Activated naive CD4-positive, alpha-beta T cell treated with anti-CD3 and anti-CD28 coated beads, Interleukin-2, amount 10 ng/mL, durations not matched to agents 7 days and 5 days (primary cell): ENCODE measurements around the gene ATOSB.
"Not testable (repeated sequence)": the region's sequence is repeated elsewhere in the genome, so short reads cannot be mapped to it uniquely, and the experiment has no call there.

Experiments
- CTCF ChIA-PET: fragments of 350-600 bp; sonication (Branson Sonifier 250); formaldehyde crosslinking; loops from one replicate; lab custom pipeline; 2021; ENCODE audit warnings: antibody characterized with exemption; lab: Charles Lee
- DNase-seq: peaks from one replicate; pipeline ENCODE4 v3.0.0-alpha.2; 2020
- H3K27ac Mint-ChIP-seq: one replicate; pipeline ENCODE4 v1.8.0; 2021; ENCODE audit warnings: mild to moderate bottlenecking, moderate library complexity, mixed read lengths
- H3K27me3 Mint-ChIP-seq: one replicate; pipeline ENCODE4 v1.8.0; 2021; ENCODE audit warnings: mild to moderate bottlenecking, mixed read lengths
- H3K36me3 Mint-ChIP-seq: one replicate; pipeline ENCODE4 v1.8.0; 2021; ENCODE audit warnings: mixed read lengths
- H3K4me1 Mint-ChIP-seq: one replicate; pipeline ENCODE4 v1.8.0; 2021; ENCODE audit warnings: mixed read lengths
- H3K4me3 Mint-ChIP-seq: one replicate; pipeline ENCODE4 v1.8.0; 2021; ENCODE audit warnings: mild to moderate bottlenecking, moderate library complexity, mixed read lengths
- H3K9me3 Mint-ChIP-seq: one replicate; pipeline ENCODE4 v1.8.0; 2021; ENCODE audit warnings: mixed read lengths

The ATOSB gene, protein sequence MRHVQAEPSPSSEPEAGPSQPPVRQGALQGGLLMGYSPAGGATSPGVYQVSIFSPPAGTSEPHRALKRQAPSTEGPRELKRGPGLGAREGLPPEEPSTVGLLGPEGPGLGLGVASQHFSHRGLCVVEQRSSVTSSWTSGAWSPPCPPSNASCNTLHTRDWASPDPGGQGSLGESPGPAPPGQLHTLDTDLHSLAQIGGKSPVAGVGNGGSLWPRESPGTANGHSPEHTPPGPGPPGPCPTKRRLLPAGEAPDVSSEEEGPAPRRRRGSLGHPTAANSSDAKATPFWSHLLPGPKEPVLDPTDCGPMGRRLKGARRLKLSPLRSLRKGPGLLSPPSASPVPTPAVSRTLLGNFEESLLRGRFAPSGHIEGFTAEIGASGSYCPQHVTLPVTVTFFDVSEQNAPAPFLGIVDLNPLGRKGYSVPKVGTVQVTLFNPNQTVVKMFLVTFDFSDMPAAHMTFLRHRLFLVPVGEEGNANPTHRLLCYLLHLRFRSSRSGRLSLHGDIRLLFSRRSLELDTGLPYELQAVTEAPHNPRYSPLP

DNA sequence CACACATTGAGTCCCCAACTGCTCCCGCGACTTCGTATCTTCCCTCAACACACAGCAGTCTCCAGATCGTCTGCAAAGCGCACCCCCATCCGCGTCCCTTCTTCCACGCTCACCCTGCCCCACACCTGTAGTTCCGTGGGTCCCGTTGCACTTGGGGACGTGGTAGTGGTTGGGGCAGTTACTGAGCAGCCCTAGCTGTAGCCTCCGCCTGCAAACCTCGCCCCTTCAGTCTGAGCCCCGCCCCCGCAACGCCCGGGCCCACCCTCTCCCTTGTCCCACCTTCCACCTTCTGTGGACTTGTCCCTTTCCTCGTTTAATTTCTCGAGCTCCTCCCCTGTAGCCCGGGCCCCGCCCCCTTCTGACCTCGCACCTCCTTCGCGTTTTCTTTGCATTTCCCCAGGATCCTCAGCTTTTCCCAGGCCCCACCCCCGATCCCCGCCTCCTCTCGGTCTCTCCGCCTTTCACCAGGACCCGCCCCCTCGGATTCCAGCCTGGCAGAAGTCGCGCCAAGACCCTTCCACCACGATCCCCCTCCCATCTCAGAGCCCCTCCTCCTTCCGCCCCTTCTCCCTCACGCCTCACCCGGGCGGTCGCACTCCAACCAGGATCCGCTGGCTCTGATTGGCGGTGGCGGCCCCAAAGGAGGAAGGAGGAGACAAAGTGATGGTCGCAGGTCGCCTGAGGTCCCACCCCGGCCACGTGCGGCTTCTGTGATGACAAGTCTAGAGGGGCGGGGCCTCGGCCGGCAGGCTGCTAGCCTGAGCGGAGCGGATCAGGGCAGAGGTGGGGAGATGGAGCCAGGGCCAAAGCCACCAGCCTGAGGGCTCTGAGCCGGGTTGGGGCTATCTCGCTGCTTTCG lies at the start of gene ATOSB:
TSS of gene ATOSB (minus strand) at position 183 of the 859 bp plus-strand sequence. CDS start 7,588 bp downstream, outside the sequence.
- peak within 1 kb of the TSS; percentile 98 for H3K4me3 Mint-ChIP-seq
- peaks cover 53% of the 10 kb centered on the region for H3K4me1 Mint-ChIP-seq
- DNase-seq = peak; percentile 97
- H3K36me3 Mint-ChIP-seq = peaks cover 9% of the 10 kb centered on the region
- H3K9me3 Mint-ChIP-seq = no peaks in the 10 kb centered on the region
- CTCF ChIA-PET = interaction anchor here (0.7 to 6.7 kb wide), 8 partner anchors 13 to 488 kb away, joined by 3 to 54 read pairs (median 4); partner anchors contain the start of genes STOML2 and UNC13B
- peak within 1 kb of the TSS; percentile 91 for H3K27ac Mint-ChIP-seq
- H3K27me3 Mint-ChIP-seq = no peaks in the 10 kb centered on the region

DNA sequence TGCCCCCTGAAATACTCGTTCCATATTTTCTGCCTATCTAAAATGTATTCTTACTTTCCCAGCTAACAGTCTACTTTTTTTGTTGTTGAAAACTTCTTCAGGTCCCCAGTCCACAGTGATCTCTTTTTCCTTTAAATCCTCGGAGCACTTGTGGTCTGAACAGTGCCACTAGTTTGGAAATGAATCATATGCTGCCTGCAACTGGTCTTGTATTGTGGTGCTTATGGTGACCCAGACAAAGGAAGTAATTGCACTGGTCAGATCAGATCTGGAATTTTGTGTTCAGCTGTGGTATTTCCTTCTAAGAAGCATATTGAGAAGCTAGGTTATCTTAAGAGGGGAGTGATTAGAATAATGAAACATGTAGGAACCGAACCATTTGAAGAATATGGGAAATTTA lies 49.0 kb upstream of the ATOSB start:
- Mint-ChIP-seq H3K27me3 (peaks cover 29% of the 10 kb centered on the region), H3K36me3 (no peaks in the 10 kb centered on the region), H3K4me1 (peaks cover 19% of the 10 kb centered on the region), H3K9me3 (peaks cover under 1% of the 10 kb centered on the region), H3K27ac (no peak overlapping the region), H3K4me3 (no peak overlapping the region)
- no peak for DNase-seq
- CTCF ChIA-PET = no interaction called here

DNA sequence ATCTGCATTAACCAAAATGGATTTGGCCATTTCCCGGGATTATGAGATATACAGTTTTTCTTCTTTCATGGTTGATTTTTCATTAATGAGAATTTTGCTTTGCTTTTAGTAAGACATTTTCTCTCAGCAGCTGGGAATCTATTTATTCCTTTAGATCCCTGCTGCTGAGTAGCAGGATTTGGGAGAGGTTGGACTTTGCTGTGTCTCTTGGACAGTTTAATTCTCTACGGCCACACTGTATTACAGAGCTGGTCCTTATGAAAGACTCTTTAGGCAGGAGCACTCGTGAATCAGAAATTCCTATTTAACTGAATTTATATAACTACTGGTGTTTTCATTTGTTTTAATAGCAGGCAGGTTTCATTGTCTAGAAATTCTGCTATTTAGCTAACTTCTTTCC lies 47.8 kb upstream of the ATOSB start:
- H3K4me3 Mint-ChIP-seq = no peak overlapping the region
- no peaks in the 10 kb centered on the region for H3K36me3 Mint-ChIP-seq
- H3K27me3 Mint-ChIP-seq = peaks cover 29% of the 10 kb centered on the region
- DNase-seq = no peak
- H3K27ac Mint-ChIP-seq = no peak overlapping the region
- CTCF ChIA-PET = interaction anchor here (1.5 kb wide), 1 partner anchor 96 kb away, joined by 3 read pairs; no protein-coding TSS in a partner anchor
- peaks cover 6% of the 10 kb centered on the region for H3K9me3 Mint-ChIP-seq
- peaks cover 29% of the 10 kb centered on the region for H3K4me1 Mint-ChIP-seq

DNA sequence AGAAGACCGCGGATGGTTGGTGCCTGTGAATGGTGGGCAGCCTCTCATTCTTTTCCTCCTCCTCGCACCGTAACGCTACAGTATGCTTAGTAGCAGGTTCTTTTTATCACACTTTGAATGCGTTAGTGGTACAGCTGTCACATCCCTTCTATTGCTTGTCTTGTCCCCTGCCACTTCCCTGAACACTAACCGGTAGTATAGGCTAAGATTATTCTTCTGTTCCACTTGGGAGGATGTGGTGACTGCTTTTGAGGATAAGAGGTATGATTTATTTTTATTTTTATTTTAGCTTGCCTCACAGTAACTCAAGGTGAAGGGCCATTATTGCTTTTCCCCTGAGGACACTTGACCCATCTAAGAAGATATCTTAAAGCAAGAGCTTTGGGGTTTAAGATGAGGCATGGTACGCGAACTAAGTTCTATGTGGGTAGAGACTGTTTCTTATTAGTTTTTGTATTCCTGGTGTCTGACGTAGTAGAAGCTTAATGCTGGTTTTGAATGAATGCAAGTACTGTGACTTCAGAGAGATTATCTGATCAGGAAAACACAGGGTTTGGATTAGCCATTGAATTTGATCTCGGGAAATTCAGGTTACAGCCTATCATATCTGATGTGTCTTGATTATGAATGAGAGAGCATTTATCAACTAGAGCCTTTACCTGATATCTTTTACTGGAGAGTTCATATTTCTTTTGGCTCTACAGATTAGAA lies 47.1 kb upstream of the ATOSB start:
- DNase-seq = no peak
- H3K27ac Mint-ChIP-seq = no peak overlapping the region
- peaks cover 33% of the 10 kb centered on the region for H3K4me1 Mint-ChIP-seq
- H3K4me3 Mint-ChIP-seq = peak overlapping the region; percentile 87
- H3K36me3 Mint-ChIP-seq = no peaks in the 10 kb centered on the region
- peaks cover 29% of the 10 kb centered on the region for H3K27me3 Mint-ChIP-seq
- CTCF ChIA-PET = interaction anchor here (1.5 to 1.7 kb wide), 2 partner anchors 46 to 96 kb away, joined by 3 to 4 read pairs; partner anchors contain the start of gene ATOSB
- H3K9me3 Mint-ChIP-seq = peaks cover 6% of the 10 kb centered on the region

DNA sequence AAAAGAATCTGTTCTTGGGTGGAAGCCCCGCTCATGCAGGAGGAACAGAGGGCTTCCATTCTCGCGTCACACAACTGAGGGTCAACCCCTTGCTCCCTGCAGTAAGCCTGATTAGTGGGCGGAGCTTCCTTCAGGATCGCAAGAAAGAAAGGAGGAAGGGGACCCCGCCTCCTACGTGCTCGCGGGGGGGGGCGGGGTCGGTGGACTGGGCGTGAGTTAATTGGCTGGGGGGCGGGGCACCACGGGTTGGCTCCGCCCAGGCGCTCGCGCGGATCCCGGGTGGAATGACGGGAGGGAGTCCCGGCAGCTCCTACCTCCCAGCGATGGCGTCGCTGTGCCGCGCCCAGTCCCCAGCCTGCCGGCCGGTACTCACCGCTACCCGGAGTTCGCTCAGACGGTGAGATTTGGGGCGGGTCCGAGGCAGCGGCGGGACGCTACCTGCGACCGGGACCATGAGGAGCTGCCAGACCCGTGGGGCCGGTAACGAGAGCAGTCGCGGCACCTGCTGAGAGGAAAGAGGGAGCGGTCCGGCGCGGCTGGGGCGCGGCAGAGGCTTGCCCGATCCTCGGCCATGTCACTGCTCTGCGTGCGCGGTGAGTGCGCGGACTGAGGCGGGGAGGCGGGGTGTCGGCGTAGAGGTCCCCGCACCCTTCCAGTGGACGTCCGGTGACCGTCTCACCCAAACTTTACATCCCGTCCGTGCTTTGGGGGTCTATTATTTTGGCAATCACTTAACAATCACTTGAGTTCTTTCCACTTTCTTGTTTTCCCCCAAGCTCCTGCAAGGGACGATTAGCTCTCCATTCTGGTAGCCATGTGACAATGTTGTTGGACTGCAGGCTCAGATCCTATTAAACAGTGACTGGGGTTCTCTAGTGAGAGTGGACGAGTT lies 46.3 kb upstream of the ATOSB start, which contains the start of gene UNC13B:
TSS of gene UNC13B (plus strand) at position 297 of the 892 bp plus-strand sequence. CDS start at position 572, 275 bp downstream.
- H3K36me3 Mint-ChIP-seq = no peaks in the 10 kb centered on the region
- peaks cover 33% of the 10 kb centered on the region for H3K4me1 Mint-ChIP-seq
- no peak within 1 kb of the TSS for H3K27ac Mint-ChIP-seq
- peak; percentile 80 for DNase-seq
- H3K27me3 Mint-ChIP-seq = peaks cover 29% of the 10 kb centered on the region
- H3K9me3 Mint-ChIP-seq = peaks cover 6% of the 10 kb centered on the region
- CTCF ChIA-PET = interaction anchor here (1.5 to 1.7 kb wide), 2 partner anchors 46 to 97 kb away, joined by 3 to 4 read pairs; partner anchors contain the start of gene ATOSB
- H3K4me3 Mint-ChIP-seq = peak within 1 kb of the TSS; percentile 87

DNA sequence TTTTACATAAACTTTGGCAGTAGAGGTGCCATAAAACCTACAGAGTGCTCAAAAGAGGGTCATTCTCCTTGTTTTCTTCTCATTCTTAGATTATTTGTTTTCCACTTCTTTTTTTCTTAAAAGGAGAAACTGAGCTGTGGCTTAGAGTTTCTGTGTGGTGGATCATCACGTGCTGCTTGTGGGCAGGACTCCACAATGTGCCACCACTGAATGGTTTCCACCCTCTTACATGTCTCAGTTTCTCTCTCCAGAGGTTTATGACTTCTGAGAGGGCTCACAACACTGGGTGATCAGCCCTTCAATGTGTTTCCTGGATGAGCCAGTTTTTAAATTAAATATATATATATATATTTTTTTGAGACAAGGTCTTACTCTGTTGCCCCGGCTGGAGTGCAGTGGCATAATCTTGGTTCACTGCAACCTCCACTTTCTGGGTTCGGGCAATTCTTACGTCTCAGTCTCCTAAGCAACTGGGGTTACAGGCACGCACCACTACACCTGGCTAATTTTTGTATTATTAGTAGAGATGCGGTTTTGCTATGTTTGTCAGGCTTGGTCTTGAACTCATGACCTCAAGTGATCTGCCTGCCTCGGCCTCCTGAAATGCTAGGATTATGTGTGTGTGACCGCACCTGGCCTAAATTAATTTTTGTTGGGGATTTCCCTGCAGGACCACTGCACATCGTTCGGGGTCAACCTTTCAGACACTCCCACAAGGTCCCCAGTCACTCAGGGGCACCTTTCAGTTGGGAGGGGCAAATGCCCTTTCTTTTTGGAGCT lies 43.0 kb upstream of the ATOSB start:
- H3K9me3 Mint-ChIP-seq = peaks cover 6% of the 10 kb centered on the region
- peaks cover 33% of the 10 kb centered on the region for H3K4me1 Mint-ChIP-seq
- H3K27ac Mint-ChIP-seq = no peak overlapping the region
- no peaks in the 10 kb centered on the region for H3K36me3 Mint-ChIP-seq
- peak; percentile 25 for DNase-seq
- no peak overlapping the region for H3K4me3 Mint-ChIP-seq
- H3K27me3 Mint-ChIP-seq = peaks cover 22% of the 10 kb centered on the region
- CTCF ChIA-PET = no interaction called here

DNA sequence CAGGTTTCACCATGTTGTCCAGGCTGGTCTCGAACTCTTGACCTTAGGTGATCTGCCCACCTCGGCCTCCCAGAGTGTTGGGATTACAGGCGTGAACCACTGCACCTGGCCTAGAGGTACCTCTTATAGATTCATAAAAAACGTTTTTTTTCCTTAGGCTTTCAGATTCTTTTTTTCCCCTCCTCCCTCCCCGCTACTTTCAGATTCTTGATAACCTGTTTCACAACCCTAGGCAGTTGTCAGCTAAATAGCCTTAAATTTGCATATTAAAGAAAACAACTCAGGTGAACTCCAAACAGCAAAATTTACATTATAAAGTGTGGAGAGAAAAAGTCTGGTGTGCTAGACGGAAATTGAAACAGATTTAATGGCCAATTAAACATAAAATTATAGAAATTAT lies 42.2 kb upstream of the ATOSB start:
- DNase-seq, H3K27ac Mint-ChIP-seq, H3K9me3 Mint-ChIP-seq, H3K4me3 Mint-ChIP-seq, CTCF ChIA-PET, H3K36me3 Mint-ChIP-seq: not testable (repeated sequence)
- Mint-ChIP-seq H3K4me1 (peaks cover 31% of the 10 kb centered on the region), H3K27me3 (peaks cover 14% of the 10 kb centered on the region)

DNA sequence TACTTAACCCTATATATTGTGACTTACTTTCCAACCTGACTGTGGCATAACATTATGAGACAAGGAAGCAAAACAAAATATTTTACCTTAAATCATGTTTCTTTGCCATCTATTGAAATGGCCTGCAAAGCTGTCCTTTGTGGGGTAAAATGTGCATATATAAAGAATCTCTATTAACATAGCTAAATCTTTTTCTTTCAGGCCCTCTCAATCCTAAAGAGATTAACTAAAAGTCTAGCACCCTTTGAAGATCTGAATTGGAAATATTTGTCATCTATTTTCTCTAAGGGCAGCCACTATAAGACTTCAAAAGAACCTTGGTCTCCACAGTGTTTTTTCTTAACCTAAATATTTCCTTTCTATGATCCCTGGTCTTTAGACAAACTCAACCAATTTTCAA lies 41.1 kb upstream of the ATOSB start:
- Mint-ChIP-seq H3K27ac (no peak overlapping the region), H3K27me3 (peaks cover 4% of the 10 kb centered on the region), H3K36me3 (no peaks in the 10 kb centered on the region), H3K4me3 (no peak overlapping the region), H3K4me1 (peaks cover 26% of the 10 kb centered on the region), H3K9me3 (peaks cover 6% of the 10 kb centered on the region)
- CTCF ChIA-PET = no interaction called here
- no peak for DNase-seq

DNA sequence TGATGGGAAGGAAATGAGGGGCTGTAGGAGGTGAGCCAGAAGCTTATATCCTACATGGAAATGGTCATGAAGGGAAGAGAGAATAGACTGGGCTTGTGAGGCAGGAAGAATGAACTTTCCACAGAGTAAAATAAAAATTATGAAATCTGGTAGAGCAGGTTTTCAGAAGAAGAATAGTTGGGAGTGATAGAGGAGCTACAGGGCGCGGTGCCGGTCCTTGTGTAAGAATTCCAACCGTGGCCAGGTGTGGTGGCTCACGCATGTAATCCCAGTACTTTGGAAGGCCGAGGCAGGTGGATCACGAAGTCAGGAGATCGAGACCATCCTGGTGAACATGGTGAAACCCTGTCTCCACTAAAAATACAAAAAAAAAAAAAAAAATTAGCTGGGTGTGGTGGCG lies 37.3 kb upstream of the ATOSB start:
- no peaks in the 10 kb centered on the region for H3K27me3 Mint-ChIP-seq
- H3K27ac Mint-ChIP-seq = no peak overlapping the region
- DNase-seq = no peak
- no peak overlapping the region for H3K4me3 Mint-ChIP-seq
- CTCF ChIA-PET = no interaction called here
- H3K4me1 Mint-ChIP-seq = no peaks in the 10 kb centered on the region
- peaks cover 3% of the 10 kb centered on the region for H3K36me3 Mint-ChIP-seq
- peaks cover 17% of the 10 kb centered on the region for H3K9me3 Mint-ChIP-seq

DNA sequence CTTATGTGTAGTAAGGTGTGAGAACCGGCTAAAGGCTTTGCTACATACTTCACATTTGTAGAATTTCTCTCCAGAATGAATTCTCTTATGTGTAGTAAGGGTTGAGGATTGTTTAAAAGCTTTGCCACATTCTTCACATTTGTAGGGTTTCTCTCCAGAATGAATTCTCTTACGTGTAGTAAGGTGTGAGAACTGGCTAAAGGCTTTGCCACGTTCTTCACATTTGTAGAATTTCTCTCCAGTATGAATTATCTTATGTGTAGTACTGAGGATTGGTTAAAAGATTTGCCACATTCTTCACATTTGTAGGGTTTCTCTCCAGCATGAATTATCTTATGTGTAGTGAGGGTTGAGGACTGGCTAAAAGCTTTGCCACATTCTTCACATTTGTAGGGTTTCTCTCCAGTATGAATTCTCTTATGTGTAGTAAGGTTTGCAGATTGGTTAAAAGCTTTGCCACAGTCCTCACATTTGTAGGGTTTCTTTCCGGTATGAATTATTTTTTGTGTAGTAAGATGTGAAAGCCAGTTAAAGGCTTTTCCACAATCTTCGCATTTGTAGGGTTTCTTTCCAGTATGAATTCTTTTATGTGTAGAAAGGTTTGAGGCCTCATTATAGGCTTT lies 32.4 kb upstream of the ATOSB start:
- H3K27me3 Mint-ChIP-seq, H3K27ac Mint-ChIP-seq, H3K36me3 Mint-ChIP-seq, CTCF ChIA-PET, DNase-seq, H3K4me1 Mint-ChIP-seq, H3K4me3 Mint-ChIP-seq: not testable (repeated sequence)
- H3K9me3 Mint-ChIP-seq = peaks cover 34% of the 10 kb centered on the region

DNA sequence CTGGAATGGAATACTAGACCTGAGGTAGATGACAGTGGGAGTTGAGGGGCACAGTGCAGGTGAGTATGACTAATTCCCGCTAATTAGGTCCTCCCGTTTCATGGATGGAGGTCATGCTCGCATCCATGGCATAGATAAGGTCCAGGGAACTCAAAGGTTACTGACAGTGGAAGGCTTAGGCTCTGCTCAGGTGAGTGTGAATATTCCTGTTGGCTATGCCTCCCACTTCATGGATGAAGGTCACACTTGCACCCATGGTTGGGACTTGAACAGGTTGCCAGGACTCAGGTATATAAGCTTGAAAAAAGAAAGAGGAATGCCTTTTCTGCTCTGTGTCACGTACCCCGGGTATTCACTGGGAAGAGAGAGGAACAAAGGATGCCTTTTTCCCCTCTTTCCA lies 26.4 kb upstream of the ATOSB start:
- no peak for DNase-seq
- Mint-ChIP-seq H3K27ac (no peak overlapping the region), H3K27me3 (no peaks in the 10 kb centered on the region), H3K36me3 (no peaks in the 10 kb centered on the region), H3K9me3 (peaks cover 20% of the 10 kb centered on the region), H3K4me3 (no peak overlapping the region), H3K4me1 (no peaks in the 10 kb centered on the region)
- CTCF ChIA-PET = no interaction called here

DNA sequence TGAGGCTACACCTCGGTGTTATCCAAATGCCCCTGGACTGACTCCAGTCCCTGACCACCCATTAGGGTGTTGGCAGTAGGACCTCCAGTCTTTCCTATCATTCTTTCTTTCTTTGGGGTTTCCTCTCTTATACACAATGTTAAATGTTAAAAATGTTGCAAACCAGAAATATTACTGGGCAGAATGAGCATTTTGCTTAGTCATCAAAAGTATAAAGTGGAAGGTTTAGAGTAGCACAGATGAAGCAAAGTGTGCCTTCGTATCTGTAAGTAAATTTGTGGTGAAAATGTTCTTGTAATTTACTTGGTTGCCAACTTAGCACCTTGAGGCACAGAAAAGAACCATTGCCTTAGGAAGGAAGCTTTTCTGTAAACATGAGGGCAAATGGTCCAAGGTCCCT lies 24.4 kb upstream of the ATOSB start:
- Mint-ChIP-seq H3K27me3 (no peaks in the 10 kb centered on the region), H3K27ac (no peak overlapping the region), H3K4me1 (no peaks in the 10 kb centered on the region), H3K4me3 (no peak overlapping the region), H3K36me3 (no peaks in the 10 kb centered on the region), H3K9me3 (peaks cover 14% of the 10 kb centered on the region)
- no peak for DNase-seq
- CTCF ChIA-PET = no interaction called here
